Breast epithelium (tissue), 4 donors: ENCODE data around the gene ADIPOR2. TPM values are rescaled to one million over a fixed set of nuclear protein-coding genes. Genes with fewer than 3 reads are reported as not detected.

Experiments used
- DNase-seq, 2 donors: peaks; one replicate each; pipeline ENCODE4 v3.0.0-alpha.2; 2019; ENCODE audit warnings: low spot score in 2 of 2
- H3K27ac ChIP-seq, 2 donors: fragments of 200-600 bp; sonication (generic) in 1 of 2; one replicate each; pipeline ENCODE4 v1.5.1; 2016 to 2019; ENCODE audit warnings: mild to moderate bottlenecking in 1 of 2
- H3K27me3 ChIP-seq, 2 donors: fragments of 200-600 bp; sonication (generic) in 1 of 2; one replicate each; pipeline versions ENCODE4 v1.5.1 to v1.6.0; 2017 to 2019; ENCODE audit warnings: control low read depth in 1 of 2, mild to moderate bottlenecking in 1 of 2
- H3K36me3 ChIP-seq: fragments of 200-600 bp; one replicate; pipeline ENCODE4 v1.5.1; 2019
- H3K4me1 ChIP-seq, 2 donors: fragments of 200-600 bp; sonication (generic); one replicate each; pipeline ENCODE4 v1.5.1; 2016 to 2019; ENCODE audit warnings: control low read depth in 1 of 2
- H3K4me3 ChIP-seq, 3 donors: fragments of 200-600 bp; sonication (generic); 1 replicate in 2 of 3; 2 replicates in 1 of 3; pipeline ENCODE4 v1.5.1; 2016 to 2019; ENCODE audit warnings: mild to moderate bottlenecking in 3 of 3, moderate library complexity in 2 of 3
- H3K9me3 ChIP-seq, 2 donors: fragments of 200-600 bp; sonication (generic) in 1 of 2; one replicate each; pipeline ENCODE4 v1.5.1; 2016 to 2019; ENCODE audit warnings: control low read depth in 1 of 2
- POLR2A ChIP-seq: fragments of 450-650 bp; IDR thresholded peaks from one replicate; pipeline ENCODE4 v1.6.1; 2016; ENCODE audit warnings: antibody characterized with exemption, mild to moderate bottlenecking, moderate library complexity
- POLR2AphosphoS5 ChIP-seq, 3 donors: sonication (generic); formaldehyde crosslinking; IDR thresholded peaks; one replicate each; pipeline ENCODE4 v1.6.1; 2017; ENCODE audit warnings: antibody characterized with exemption in 3 of 3
- intact Hi-C: fragments of 100-400 bp; cut with DNase I; formaldehyde crosslinking; loops from one replicate; pipeline ENCODE4 v1.15.1; 2023; ENCODE audit warnings: low total_unique reads
- total RNA-seq, 3 donors: library from RNA; depleted of rRNA; stranded (reverse); fragments of >200 nt; gene quantifications; one replicate each; pipeline ENCODE4 v1.1.0, GENCODE V29; 2016
- TF ChIP-seq, protein P1 (sequence below), 3 donors: fragments of 450-650 bp; IDR thresholded peaks; one replicate each; pipeline ENCODE4 v1.5.1; 2016 to 2017; ENCODE audit warnings: antibody characterized with exemption in 3 of 3, mild to moderate bottlenecking in 3 of 3, moderate library complexity in 3 of 3

Gene ADIPOR2
- total RNA-seq, 3 donors from 2014 or later: 44.3 to 58.2 (median 48.8) TPM

DNA sequence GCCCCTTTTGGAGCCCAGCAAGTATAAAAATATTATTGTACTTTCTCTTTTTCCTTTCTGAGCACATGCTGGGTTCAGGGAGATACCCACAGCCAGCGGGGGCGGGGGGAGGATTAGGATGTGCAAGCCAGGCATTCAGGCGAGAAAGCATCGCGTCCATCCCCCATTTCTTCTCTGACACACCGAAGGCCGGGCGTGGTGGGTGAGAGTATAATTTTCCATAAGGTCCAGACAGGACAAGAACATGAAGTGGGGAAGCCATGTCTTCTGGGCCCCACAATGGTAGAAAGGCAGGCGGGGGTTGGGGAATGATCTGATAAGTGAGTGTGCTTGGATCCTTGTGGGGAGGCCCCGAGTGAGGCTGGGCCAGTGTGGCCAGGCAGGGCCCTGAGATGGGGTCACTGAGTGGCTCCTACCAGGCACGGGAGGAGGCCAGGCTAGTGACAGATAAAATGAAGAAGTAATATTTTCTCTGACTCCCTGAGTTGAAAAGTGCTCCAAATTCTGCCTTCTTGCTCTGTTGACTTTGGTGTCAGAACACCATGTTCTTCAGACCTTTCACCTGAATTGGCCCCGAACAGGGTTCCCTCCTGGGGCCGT lies 118.8 kb downstream of the ADIPOR2 start:
- intact Hi-C loops: no loop called here

DNA sequence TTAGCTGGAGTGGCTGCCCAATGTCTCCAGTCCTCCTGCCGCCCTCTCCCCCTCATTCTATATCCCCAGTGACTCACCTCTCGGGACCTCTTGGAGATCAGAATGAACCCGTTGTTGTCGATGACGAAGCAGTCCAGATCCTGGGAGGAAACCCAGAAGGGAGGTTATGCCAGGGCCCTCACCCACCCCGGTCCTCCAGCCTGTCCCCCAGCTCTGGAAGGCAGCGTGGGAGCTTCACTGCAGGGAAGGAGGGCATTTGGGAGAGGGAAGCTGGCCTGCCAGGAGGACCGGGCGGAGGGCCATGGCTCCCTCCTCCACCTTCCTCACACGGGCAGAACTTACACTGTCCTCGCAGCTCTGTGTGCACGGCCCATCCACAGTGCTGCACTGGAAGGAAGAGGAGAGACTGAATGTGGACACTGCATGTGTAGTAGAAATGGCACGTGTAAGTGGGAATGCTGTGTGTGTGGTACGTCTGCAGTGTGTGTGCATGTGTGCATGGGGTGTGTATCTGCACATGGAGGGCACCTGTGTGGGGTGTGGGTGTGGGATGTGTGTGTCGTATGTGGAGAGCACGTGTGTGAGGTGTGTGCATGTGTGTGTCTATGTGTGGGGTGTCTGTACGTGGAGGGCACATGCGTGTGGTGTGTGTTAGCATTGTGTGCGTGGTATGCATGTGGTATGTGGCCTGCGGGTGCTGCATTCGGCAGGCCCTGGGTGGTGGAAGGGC lies 119.5 kb downstream of the ADIPOR2 start:
- H3K27ac ChIP-seq: no peak overlapping the region

More for the DNA sequence above, 118.8 kb downstream of the ADIPOR2 start:
- Histone ChIP-seq H3K27me3 (no peaks in the 10 kb centered on the region), H3K4me1 (no peaks in the 10 kb centered on the region), H3K36me3 (no peaks in the 10 kb centered on the region), H3K9me3 (no peaks in the 10 kb centered on the region), H3K27ac (no peak overlapping the region), H3K4me3 (no peak overlapping the region)
- TF ChIP-seq POLR2AphosphoS5 (IDR thresholded peaks at IDR 0.05): no peak
- TF ChIP-seq, protein P1, sequence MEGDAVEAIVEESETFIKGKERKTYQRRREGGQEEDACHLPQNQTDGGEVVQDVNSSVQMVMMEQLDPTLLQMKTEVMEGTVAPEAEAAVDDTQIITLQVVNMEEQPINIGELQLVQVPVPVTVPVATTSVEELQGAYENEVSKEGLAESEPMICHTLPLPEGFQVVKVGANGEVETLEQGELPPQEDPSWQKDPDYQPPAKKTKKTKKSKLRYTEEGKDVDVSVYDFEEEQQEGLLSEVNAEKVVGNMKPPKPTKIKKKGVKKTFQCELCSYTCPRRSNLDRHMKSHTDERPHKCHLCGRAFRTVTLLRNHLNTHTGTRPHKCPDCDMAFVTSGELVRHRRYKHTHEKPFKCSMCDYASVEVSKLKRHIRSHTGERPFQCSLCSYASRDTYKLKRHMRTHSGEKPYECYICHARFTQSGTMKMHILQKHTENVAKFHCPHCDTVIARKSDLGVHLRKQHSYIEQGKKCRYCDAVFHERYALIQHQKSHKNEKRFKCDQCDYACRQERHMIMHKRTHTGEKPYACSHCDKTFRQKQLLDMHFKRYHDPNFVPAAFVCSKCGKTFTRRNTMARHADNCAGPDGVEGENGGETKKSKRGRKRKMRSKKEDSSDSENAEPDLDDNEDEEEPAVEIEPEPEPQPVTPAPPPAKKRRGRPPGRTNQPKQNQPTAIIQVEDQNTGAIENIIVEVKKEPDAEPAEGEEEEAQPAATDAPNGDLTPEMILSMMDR (IDR thresholded peaks at IDR 0.05): no peak
- TF ChIP-seq POLR2A: no peak
- no peak for DNase-seq

DNA sequence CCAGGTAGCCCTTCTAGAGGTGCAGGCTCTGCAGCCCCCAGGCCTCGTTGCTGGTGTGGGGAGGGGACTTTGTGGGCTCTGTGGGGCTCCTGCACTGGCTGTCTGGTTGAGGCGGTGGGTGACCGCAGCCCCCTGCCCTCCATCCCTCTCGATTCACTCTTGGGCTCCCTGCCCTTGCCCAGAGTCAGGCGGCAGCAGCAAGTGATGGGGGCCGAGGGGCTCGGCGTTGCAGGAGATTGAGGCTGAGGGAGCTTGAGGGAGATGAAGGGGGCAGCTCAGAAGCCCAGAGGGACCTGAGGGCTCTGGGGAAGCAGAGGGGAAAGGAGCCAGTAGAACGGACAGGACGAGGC lies 120.0 kb downstream of the ADIPOR2 start:
- Histone ChIP-seq H3K36me3 (no peaks in the 10 kb centered on the region), H3K9me3 (no peaks in the 10 kb centered on the region), H3K27me3 (no peaks in the 10 kb centered on the region), H3K4me1 (no peaks in the 10 kb centered on the region), H3K27ac (no peak overlapping the region), H3K4me3 (no peak overlapping the region)
- intact Hi-C loops: no loop called here
- no peak for DNase-seq
- TF ChIP-seq POLR2A (no peak), POLR2AphosphoS5 (IDR thresholded peaks at IDR 0.05) (no peak)
- TF ChIP-seq, protein P1 (IDR thresholded peaks at IDR 0.05): no peak

More for the DNA sequence above, 119.5 kb downstream of the ADIPOR2 start:
- H3K36me3 ChIP-seq: no peaks in the 10 kb centered on the region
- no peak for TF ChIP-seq POLR2AphosphoS5 (IDR thresholded peaks at IDR 0.05)
- TF ChIP-seq, protein P1 (IDR thresholded peaks at IDR 0.05): no peak
- TF ChIP-seq POLR2A: no peak
- H3K27me3 ChIP-seq: no peaks in the 10 kb centered on the region
- no peaks in the 10 kb centered on the region for H3K4me1 ChIP-seq
- no peak overlapping the region for H3K4me3 ChIP-seq
- intact Hi-C loops: no loop called here
- DNase-seq: no peak
- no peaks in the 10 kb centered on the region for H3K9me3 ChIP-seq

DNA sequence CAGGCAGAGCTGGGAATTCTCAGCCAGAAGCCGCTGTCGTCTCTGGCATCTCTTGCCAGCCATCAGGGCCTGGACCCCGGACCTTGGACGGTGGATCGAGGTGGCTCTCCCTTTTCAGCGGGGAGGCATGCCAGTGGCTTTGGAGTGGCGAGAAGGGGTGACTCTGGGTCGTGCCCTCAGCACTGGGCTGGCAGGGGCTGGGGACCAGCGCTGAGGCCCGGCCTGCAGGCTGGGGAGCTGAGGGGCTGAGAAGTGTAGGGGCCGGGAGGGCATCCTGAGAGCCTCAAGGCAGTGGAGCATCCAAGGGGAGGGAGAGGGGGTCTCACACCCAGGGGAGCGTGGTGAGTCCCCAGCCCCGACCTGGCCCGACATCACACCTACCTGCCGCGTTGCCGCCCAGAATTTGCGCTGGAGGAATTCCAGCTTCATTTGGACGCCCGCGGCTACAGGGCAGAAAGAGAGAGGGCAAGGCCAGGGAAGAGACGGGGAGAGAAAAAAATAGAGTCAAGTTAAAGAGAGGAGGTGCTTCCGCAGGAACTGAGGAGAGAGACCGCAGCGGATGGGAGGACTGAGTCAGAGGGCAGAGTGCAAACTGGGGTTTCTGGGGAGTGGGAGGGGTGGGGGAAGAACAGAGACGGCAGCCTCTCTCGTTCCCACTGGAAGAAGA lies 120.5 kb downstream of the ADIPOR2 start:
- intact Hi-C loops: no loop called here
- no peaks in the 10 kb centered on the region for H3K9me3 ChIP-seq
- no peaks in the 10 kb centered on the region for H3K4me1 ChIP-seq
- no peak overlapping the region for H3K4me3 ChIP-seq
- peak overlapping the region in 1 of 2 donors; percentile 63 for H3K27ac ChIP-seq
- no peak for DNase-seq
- no peaks in the 10 kb centered on the region for H3K27me3 ChIP-seq
- TF ChIP-seq, protein P1 (IDR thresholded peaks at IDR 0.05): no peak
- no peak for TF ChIP-seq POLR2AphosphoS5 (IDR thresholded peaks at IDR 0.05)
- TF ChIP-seq POLR2A: no peak
- no peaks in the 10 kb centered on the region for H3K36me3 ChIP-seq

DNA sequence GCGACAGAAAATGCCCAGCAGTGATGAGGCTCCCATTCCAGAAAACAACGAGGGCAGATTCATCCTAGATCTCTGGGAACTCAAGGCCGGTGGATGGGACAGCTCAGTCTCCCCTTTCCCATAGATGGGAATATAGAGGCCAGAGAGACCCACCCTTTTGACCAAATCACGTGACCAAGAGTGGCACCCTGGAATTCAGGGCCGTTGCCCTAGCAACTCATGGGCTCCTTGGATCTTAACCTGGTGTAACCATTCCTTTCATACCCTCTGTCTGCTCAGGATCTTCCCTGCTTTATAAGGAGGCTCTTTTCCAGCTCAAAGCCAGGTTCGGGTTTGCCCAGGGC lies 121.0 kb downstream of the ADIPOR2 start:
- no peak for DNase-seq
- Histone ChIP-seq H3K4me3 (no peak overlapping the region), H3K4me1 (no peaks in the 10 kb centered on the region), H3K27ac (peak overlapping the region in 1 of 2 donors; percentile 63), H3K27me3 (no peaks in the 10 kb centered on the region), H3K9me3 (no peaks in the 10 kb centered on the region), H3K36me3 (no peaks in the 10 kb centered on the region)
- TF ChIP-seq POLR2A: no peak
- TF ChIP-seq, protein P1 (IDR thresholded peaks at IDR 0.05): no peak
- no peak for TF ChIP-seq POLR2AphosphoS5 (IDR thresholded peaks at IDR 0.05)
- intact Hi-C loops: no loop called here
